ENCODE measurements around the gene RAB11FIP5.

DNA sequence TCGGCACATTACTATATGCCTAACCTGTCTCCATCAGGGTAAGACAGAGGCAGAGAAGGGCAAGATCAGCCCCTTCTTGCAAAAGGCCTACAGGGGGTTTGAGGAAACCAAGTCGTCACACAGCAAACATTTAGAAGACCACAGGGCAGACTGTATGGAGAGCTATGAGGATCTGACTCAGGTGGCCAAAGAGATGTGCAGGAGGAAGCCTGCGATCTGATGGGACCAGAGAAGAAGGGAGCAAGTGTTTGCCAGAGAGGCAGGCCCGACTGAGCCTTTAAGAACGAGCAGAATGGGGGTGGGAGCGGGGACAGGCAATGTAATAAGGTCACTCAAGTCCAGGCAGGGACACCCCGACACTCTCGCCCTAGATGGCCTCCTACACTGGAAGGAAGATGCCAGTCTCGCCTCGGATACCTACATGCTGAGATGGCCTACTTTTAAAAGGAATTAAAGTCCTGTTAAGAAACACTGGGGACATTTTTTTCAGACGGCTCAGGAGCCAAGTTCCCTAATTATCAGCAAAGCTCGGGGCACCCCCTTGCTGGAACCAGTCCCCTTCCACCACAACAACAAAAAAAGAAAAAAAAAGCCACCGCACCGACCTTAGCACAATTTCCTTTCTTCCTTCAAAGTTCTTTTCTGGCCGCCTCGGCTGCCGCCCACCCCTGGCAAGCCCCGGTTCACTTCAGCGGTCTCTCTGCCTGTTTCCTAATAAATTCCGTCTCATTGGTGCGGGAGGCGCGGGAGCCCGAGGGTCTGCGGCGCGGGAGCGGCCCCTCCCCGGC, 42.7 kb downstream of the RAB11FIP5 start:
- TF ChIP-seq POLR2A (IDR thresholded peaks at IDR 0.05), result no peak
- TF ChIP-seq CTCF (IDR thresholded peaks at IDR 0.05), result no peak
